K562 (cell line): ENCODE measurements around the gene ZNF512B. TPM values are rescaled to one million over a fixed set of nuclear protein-coding genes. Genes with fewer than 3 reads are reported as not detected.

Experiments used
- FOXP1 ChIP-seq: sonication (generic); formaldehyde crosslinking; IDR thresholded peaks from 2 replicates; pipeline ENCODE4 v1.8.0; 2022; ENCODE audit warnings: mild to moderate bottlenecking, missing genetic modification reagents
- GABPA ChIP-seq: fragments of 200-800 bp; sonication (Bioruptor generic); conservative IDR thresholded peaks from 2 replicates; pipeline ENCODE4 v1.6.1; 2016; ENCODE audit warnings: low read depth, missing genetic modification characterization, missing compliant biosample characterization
- NEUROD1 ChIP-seq: fragments of 150-350 bp; IDR thresholded peaks from 2 replicates; pipeline ENCODE4 v1.6.1; 2014; ENCODE audit warnings: borderline replicate concordance, low read length, low read depth; ENCODE audit not compliant: partially characterized antibody
- NFE2L1 ChIP-seq: fragments of 450-650 bp; IDR thresholded peaks from 2 replicates; pipeline ENCODE4 v1.6.1; 2016; ENCODE audit warnings: missing genetic modification characterization, low read depth, mild to moderate bottlenecking, missing compliant biosample characterization, moderate library complexity, borderline replicate concordance
- NONO ChIP-seq, 2 experiments: fragments of 200-400 bp in 1 of 2; fragments of 450-650 bp in 1 of 2; formaldehyde crosslinking in 1 of 2; IDR thresholded peaks; 2 replicates each; pipeline ENCODE4 v1.6.1; 2017; ENCODE audit warnings: low read depth in 2 of 2, mild to moderate bottlenecking in 2 of 2, moderate library complexity in 2 of 2, low read length in 1 of 2
- RFX1 ChIP-seq: fragments of 450-650 bp; IDR thresholded peaks from 2 replicates; pipeline ENCODE4 v1.6.1; 2016; ENCODE audit warnings: mild to moderate bottlenecking, moderate library complexity
- RHOXF2B ChIP-seq: fragments of 250-450 bp; sonication (Bioruptor Pico); conservative IDR thresholded peaks from 2 replicates; pipeline ENCODE4 v1.5.1; 2021
- SETDB1 ChIP-seq: IDR thresholded peaks from one replicate; pipeline ENCODE4 v1.6.1; 2012; ENCODE audit warnings: low read length, control low read depth, inconsistent platforms
- SRSF9 ChIP-seq: fragments of 200-400 bp; formaldehyde crosslinking; IDR thresholded peaks from 2 replicates; pipeline ENCODE4 v1.6.1; 2017; ENCODE audit warnings: low read depth, low read length, borderline replicate concordance
- ZNF133 ChIP-seq: fragments of 250-450 bp; sonication (Bioruptor Pico); IDR thresholded peaks from 2 replicates; pipeline ENCODE4 v1.4.0; 2020; ENCODE audit warnings: mild to moderate bottlenecking
- ZNF766 ChIP-seq: fragments of 200-800 bp; sonication (Bioruptor generic); conservative IDR thresholded peaks from 2 replicates; pipeline ENCODE4 v1.6.1; 2016; ENCODE audit warnings: missing genetic modification characterization, missing compliant biosample characterization
- polyA plus RNA-seq, 8 experiments: library from polyadenylated mRNA; depleted of rRNA in 4 of 8; stranded (reverse) in 5 of 8; unstranded in 3 of 8; fragments of >200 nt; fragmentation: Nextera tagmentation in 2 of 8; fragmentation: Illumina TruSeq in 1 of 8; extraction: Ambion mirVana in 2 of 8; extraction: Trizol in 1 of 8; gene quantifications; 2 replicates each; pipeline versions ENCODE4 v1.2.1 to v1.2.3, GENCODE V29; 2011 to 2014; ENCODE audit warnings: inconsistent platforms in 1 of 8, missing spikeins in 1 of 8
- total RNA-seq, 7 experiments: library from RNA; depleted of rRNA in 6 of 7; stranded (reverse); fragments of >200 nt in 6 of 7; fragmentation: Illumina TruSeq in 2 of 7; extraction: Trizol in 2 of 7; gene quantifications; 2 replicates each; pipeline versions ENCODE4 v1.2.1 to v1.2.3, GENCODE V29; 2011 to 2021; ENCODE audit warnings: low replicate concordance in 1 of 7
- TF ChIP-seq, protein P1 (sequence below): sonication (generic); formaldehyde crosslinking; IDR thresholded peaks from 2 replicates; pipeline ENCODE4 v1.8.0; 2022; ENCODE audit warnings: mild to moderate bottlenecking, missing genetic modification reagents, borderline replicate concordance
- TF ChIP-seq, protein P2 (sequence below): sonication (generic); formaldehyde crosslinking; IDR thresholded peaks from 2 replicates; pipeline ENCODE4 v1.8.0; 2022; ENCODE audit warnings: missing genetic modification reagents, mild to moderate bottlenecking, moderate library complexity, borderline replicate concordance

Gene ZNF512B
- total and polyA plus RNA-seq, 9 of the 15 experiments (the other 6 are each of a cell fraction or from before 2014, with no cell fraction given), result 0.01 to 27.8 (median 8.2) TPM

DNA sequence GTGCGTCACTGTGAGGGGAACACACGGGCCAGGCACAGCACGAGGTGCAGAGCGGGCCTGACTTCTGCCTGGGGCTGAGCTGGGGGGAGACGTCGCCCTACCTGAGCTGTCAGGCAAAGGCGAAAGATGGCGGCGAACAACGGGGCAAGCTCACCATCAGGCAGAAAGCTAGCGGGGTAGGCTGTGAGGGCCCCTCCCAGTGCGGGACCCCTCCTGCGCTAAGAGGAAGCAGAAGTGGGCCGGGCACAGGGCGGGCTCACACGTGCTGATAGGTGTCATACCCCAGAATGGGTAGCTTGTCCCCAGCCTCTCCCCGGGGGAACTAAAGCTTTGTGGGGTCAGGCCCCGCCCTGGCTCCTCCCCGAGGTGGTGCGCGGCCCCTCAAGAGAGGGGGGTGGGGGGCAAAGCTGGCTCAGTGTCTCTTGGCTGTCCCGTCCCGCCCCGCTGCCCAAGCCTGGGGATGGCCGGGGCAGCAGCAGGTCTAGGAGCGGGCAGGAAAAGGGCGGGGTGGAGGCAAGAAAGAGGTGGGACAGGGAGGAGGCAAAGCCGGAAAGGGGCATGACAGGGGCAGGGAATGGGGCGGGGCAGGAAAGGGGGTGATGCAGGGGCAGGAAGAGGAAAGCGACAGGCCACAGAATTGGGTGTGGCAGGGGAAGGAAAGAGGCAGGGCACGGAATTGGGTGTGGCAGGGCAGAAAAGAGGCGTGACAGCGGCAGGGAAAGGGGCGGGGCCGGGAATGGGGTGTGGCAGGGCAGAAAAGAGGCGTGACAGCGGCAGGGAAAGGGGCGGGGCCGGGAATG, 28.2 kb downstream of the ZNF512B start (continued):
- TF ChIP-seq, protein P1, sequence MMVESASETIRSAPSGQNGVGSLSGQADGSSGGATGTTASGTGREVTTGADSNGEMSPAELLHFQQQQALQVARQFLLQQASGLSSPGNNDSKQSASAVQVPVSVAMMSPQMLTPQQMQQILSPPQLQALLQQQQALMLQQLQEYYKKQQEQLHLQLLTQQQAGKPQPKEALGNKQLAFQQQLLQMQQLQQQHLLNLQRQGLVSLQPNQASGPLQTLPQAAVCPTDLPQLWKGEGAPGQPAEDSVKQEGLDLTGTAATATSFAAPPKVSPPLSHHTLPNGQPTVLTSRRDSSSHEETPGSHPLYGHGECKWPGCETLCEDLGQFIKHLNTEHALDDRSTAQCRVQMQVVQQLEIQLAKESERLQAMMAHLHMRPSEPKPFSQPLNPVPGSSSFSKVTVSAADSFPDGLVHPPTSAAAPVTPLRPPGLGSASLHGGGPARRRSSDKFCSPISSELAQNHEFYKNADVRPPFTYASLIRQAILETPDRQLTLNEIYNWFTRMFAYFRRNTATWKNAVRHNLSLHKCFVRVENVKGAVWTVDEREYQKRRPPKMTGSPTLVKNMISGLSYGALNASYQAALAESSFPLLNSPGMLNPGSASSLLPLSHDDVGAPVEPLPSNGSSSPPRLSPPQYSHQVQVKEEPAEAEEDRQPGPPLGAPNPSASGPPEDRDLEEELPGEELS, result no peak
- TF ChIP-seq RFX1 (no peak), SETDB1 (no peak), SRSF9 (no peak), NEUROD1 (no peak), FOXP1 (CRISPR knock-in tag) (no peak), RHOXF2B (CRISPR knock-in tag) (no peak), ZNF766 (CRISPR knock-in tag) (no peak), NFE2L1 (tag) (no peak), NONO (IDR thresholded peaks at IDR 0.05; ENCODE audit: low read depth in 2 of 2, low read length in 1 of 2) (no peak), ZNF133 (CRISPR knock-in tag) (no peak), GABPA (peak; percentile 89)
- TF ChIP-seq, protein P2, sequence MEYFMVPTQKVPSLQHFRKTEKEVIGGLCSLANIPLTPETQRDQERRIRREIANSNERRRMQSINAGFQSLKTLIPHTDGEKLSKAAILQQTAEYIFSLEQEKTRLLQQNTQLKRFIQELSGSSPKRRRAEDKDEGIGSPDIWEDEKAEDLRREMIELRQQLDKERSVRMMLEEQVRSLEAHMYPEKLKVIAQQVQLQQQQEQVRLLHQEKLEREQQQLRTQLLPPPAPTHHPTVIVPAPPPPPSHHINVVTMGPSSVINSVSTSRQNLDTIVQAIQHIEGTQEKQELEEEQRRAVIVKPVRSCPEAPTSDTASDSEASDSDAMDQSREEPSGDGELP, result no peak
